Subcutaneous abdominal adipose tissue (tissue), 5 donors: ENCODE results near the gene PPARD.

Experiments used
- H3K27ac ChIP-seq: one replicate; pipeline ENCODE4 v1.7.0; 2013; ENCODE audit warnings: low read depth, mild to moderate bottlenecking, inconsistent platforms, low read length, moderate library complexity
- H3K27me3 ChIP-seq, 5 donors: one replicate each; pipeline ENCODE4 v1.7.0; 2013; ENCODE audit warnings: low read length in 5 of 5, inconsistent platforms in 1 of 5; ENCODE audit not compliant: control insufficient read depth in 5 of 5, insufficient read depth in 4 of 5
- H3K36me3 ChIP-seq, 5 donors: one replicate each; pipeline ENCODE4 v1.7.0; 2013; ENCODE audit warnings: low read length in 5 of 5; ENCODE audit not compliant: control insufficient read depth in 5 of 5, insufficient read depth in 5 of 5
- H3K4me1 ChIP-seq, 5 donors: one replicate each; pipeline ENCODE4 v1.7.0; 2013; ENCODE audit warnings: low read length in 5 of 5, mild to moderate bottlenecking in 3 of 5, moderate library complexity in 1 of 5; ENCODE audit not compliant: control insufficient read depth in 5 of 5, insufficient read depth in 5 of 5
- H3K4me3 ChIP-seq, 5 donors: one replicate each; pipeline ENCODE4 v1.7.0; 2013; ENCODE audit warnings: low read length in 5 of 5, low read depth in 1 of 5
- H3K9ac ChIP-seq, 5 donors: one replicate each; pipeline ENCODE4 v1.7.0; 2013; ENCODE audit warnings: low read length in 5 of 5, mild to moderate bottlenecking in 4 of 5, moderate library complexity in 3 of 5
- H3K9me3 ChIP-seq, 5 donors: one replicate each; pipeline ENCODE4 v1.7.0; 2013; ENCODE audit warnings: low read length in 5 of 5; ENCODE audit not compliant: control insufficient read depth in 5 of 5
- donor health status: healthy.
- donor health status: healthy.
- donor health status: healthy.
- donor health status: healthy.
- donor health status: healthy.

The PPARD gene

GRCh38 chr6:35402856-35403191 lies 60.5 kb downstream of the PPARD start:
- no peak overlapping the region for H3K9ac ChIP-seq

GRCh38 chr6:35403544-35404442 lies 61.4 kb downstream of the PPARD start:
- Histone ChIP-seq H3K36me3 (peaks cover 0 to 3% (median 0%) of the 10 kb centered on the region in 5 donors), H3K9ac (no peak overlapping the region), H3K4me1 (no peaks in the 10 kb centered on the region), H3K27me3 (no peaks in the 10 kb centered on the region), H3K9me3 (no peaks in the 10 kb centered on the region), H3K4me3 (no peak overlapping the region), H3K27ac (no peak overlapping the region)

More at GRCh38 chr6:35402856-35403191, 60.5 kb downstream of the PPARD start:
- Histone ChIP-seq H3K4me3 (no peak overlapping the region), H3K27ac (no peak overlapping the region), H3K36me3 (peaks cover 0 to 3% (median 0%) of the 10 kb centered on the region in 5 donors), H3K4me1 (no peaks in the 10 kb centered on the region), H3K27me3 (no peaks in the 10 kb centered on the region), H3K9me3 (no peaks in the 10 kb centered on the region)

- H3K27ac ChIP-seq, result no peak overlapping the region
- no peaks in the 10 kb centered on the region for H3K4me1 ChIP-seq
- no peak overlapping the region for H3K4me3 ChIP-seq
- H3K9me3 ChIP-seq, result no peaks in the 10 kb centered on the region
- H3K27me3 ChIP-seq, result no peaks in the 10 kb centered on the region
- H3K36me3 ChIP-seq, result peaks cover 2 to 13% (median 13%) of the 10 kb centered on the region in 5 donors
- H3K9ac ChIP-seq, result no peak overlapping the region
Measured at GRCh38 chr6:35406711-35407485, 64.5 kb downstream of the PPARD start.

GRCh38 chr6:35409245-35409644 lies 66.9 kb downstream of the PPARD start:
- H3K36me3 ChIP-seq, result peaks cover 5 to 37% (median 29%) of the 10 kb centered on the region in 5 donors
- H3K9me3 ChIP-seq, result no peaks in the 10 kb centered on the region
- no peak overlapping the region for H3K4me3 ChIP-seq
- no peaks in the 10 kb centered on the region for H3K27me3 ChIP-seq
- H3K9ac ChIP-seq, result no peak overlapping the region
- H3K4me1 ChIP-seq, result no peaks in the 10 kb centered on the region
- H3K27ac ChIP-seq, result no peak overlapping the region

- Histone ChIP-seq H3K27me3 (no peaks in the 10 kb centered on the region), H3K4me3 (no peak overlapping the region), H3K36me3 (peaks cover 5 to 43% (median 33%) of the 10 kb centered on the region in 5 donors), H3K4me1 (peaks cover 0 to 4% (median 2%) of the 10 kb centered on the region in 5 donors), H3K27ac (no peak overlapping the region), H3K9me3 (no peaks in the 10 kb centered on the region), H3K9ac (no peak overlapping the region)
Measured at GRCh38 chr6:35410131-35410530, 67.8 kb downstream of the PPARD start.

GRCh38 chr6:35411066-35411465 lies 68.7 kb downstream of the PPARD start:
- no peaks in the 10 kb centered on the region for H3K9me3 ChIP-seq
- H3K4me3 ChIP-seq, result no peak overlapping the region
- H3K27ac ChIP-seq, result no peak overlapping the region
- peaks cover 0 to 5% (median 2%) of the 10 kb centered on the region in 5 donors for H3K4me1 ChIP-seq
- no peak overlapping the region for H3K9ac ChIP-seq
- no peaks in the 10 kb centered on the region for H3K27me3 ChIP-seq
- peaks cover 5 to 43% (median 33%) of the 10 kb centered on the region in 5 donors for H3K36me3 ChIP-seq

- Histone ChIP-seq H3K9me3 (no peaks in the 10 kb centered on the region), H3K4me3 (no peak overlapping the region), H3K9ac (no peak overlapping the region), H3K27ac (no peak overlapping the region), H3K27me3 (no peaks in the 10 kb centered on the region), H3K36me3 (peaks cover 5 to 47% (median 36%) of the 10 kb centered on the region in 5 donors), H3K4me1 (peaks cover 0 to 5% (median 2%) of the 10 kb centered on the region in 5 donors)
Measured at GRCh38 chr6:35412102-35412501, 69.7 kb downstream of the PPARD start.

GRCh38 chr6:35413911-35414310 lies 71.6 kb downstream of the PPARD start:
- peaks cover 5 to 53% (median 43%) of the 10 kb centered on the region in 5 donors for H3K36me3 ChIP-seq
- no peaks in the 10 kb centered on the region for H3K9me3 ChIP-seq
- H3K27me3 ChIP-seq, result no peaks in the 10 kb centered on the region
- H3K4me1 ChIP-seq, result peaks cover 0 to 17% (median 8%) of the 10 kb centered on the region in 5 donors
- H3K4me3 ChIP-seq, result no peak overlapping the region
- H3K27ac ChIP-seq, result no peak overlapping the region
- no peak overlapping the region for H3K9ac ChIP-seq

GRCh38 chr6:35415065-35415891 lies 72.9 kb downstream of the PPARD start:
- H3K27ac ChIP-seq, result no peak overlapping the region
- peaks cover 0 to 29% (median 18%) of the 10 kb centered on the region in 5 donors for H3K4me1 ChIP-seq
- peaks cover 5 to 59% (median 43%) of the 10 kb centered on the region in 5 donors for H3K36me3 ChIP-seq
- H3K4me3 ChIP-seq, result no peak overlapping the region
- H3K9me3 ChIP-seq, result no peaks in the 10 kb centered on the region
- H3K9ac ChIP-seq, result no peak overlapping the region
- H3K27me3 ChIP-seq, result no peaks in the 10 kb centered on the region
